GM21717 (cell line): ENCODE results near the gene TRAF6.

Source experiments
- ATAC-seq: cut with Tn5 transposase; IDR thresholded peaks from one replicate; pipeline ENCODE4 v1.9.1; 2021; ENCODE audit warnings: mild to moderate bottlenecking, moderate library complexity; ENCODE audit not compliant: unreplicated experiment

The TRAF6 gene

GRCh38 chr11:36459046-36459445 lies 51.0 kb downstream of the TRAF6 start:
- ATAC-seq = no peak

- no peak for ATAC-seq
Measured at GRCh38 chr11:36458129-36458915, 51.8 kb downstream of the TRAF6 start.

GRCh38 chr11:36456156-36456555 lies 53.9 kb downstream of the TRAF6 start:
- no peak for ATAC-seq

DNA sequence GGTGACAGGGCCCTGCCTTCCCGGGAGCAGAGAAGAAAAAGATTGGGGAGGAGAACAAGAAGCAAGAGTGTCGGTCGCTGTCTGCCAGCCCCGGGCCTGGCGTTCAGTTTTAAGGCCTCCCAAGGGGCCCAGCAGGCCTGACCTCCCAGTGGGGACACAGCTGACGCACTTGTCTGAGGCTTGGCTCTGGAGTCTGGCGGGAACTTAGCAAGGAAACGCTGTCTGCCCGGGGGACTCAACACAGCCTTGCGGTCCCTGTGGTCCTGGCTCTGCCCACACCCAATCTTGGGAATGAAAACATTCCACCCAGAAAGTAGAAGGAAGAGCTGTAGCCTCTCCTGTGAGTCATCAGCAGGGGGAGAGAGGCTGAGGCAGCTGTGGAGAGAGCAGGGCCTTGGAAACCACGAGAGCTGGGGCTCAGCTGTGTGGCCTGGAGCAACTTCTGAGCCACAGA lies 54.4 kb downstream of the TRAF6 start:
- no peak for ATAC-seq

DNA sequence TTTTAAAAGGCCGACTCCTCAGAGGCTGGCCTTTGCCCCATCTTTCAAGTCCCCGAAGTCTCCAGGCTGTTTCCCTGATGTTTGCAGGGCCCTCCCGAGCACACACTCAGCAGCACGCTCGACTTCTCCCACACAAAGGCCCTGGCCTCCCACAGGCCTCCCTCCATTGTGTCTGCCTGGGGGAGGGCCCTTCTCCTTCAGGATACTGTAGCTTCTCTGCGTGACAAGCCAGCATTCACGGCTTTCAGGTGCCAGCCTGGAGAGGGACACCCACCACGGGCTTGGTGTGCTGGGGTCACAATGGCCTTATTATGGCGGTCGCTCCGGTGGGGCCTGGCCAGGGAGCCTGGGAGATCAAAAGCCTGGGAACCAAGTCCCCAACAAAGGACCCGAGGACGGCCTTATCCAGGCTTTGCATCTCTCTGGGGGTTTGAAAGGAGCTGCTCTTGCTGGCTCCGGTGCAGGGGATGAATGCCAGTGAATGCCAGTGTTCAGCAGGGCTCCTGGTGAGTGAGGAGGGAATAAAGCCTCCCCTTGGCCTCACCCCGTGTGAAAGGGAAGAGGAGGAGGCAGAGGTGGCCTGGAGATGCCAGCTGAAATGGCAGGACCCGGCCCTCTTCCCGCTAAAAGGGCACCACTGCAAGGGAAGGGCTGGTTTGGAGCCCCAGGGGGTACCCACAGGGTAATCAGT lies 55.0 kb downstream of the TRAF6 start:
- ATAC-seq = no peak

DNA sequence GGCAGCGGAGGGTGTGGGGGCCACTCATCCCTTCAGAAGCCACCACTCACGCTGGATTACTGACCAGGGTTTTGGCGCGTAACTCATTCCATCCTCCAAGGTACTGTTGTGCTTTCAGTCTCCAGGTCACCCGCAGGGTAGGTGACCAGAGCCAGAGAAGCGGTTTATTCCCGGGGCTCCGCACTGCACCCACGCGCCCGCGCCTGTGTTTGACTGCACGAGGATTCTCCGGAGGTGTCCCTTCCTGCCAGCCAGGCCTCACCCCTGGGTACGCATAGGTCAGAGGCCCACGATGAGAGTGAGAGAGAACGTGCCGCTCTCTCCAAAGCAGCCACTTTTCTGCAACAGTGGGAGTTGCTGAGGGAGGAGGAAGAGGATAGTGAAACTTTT lies 55.5 kb downstream of the TRAF6 start:
- ATAC-seq = no peak

- ATAC-seq = no peak
Measured at GRCh38 chr11:36453678-36454077, 56.4 kb downstream of the TRAF6 start.

GRCh38 chr11:36452961-36453360 lies 57.1 kb downstream of the TRAF6 start:
- ATAC-seq = no peak

DNA sequence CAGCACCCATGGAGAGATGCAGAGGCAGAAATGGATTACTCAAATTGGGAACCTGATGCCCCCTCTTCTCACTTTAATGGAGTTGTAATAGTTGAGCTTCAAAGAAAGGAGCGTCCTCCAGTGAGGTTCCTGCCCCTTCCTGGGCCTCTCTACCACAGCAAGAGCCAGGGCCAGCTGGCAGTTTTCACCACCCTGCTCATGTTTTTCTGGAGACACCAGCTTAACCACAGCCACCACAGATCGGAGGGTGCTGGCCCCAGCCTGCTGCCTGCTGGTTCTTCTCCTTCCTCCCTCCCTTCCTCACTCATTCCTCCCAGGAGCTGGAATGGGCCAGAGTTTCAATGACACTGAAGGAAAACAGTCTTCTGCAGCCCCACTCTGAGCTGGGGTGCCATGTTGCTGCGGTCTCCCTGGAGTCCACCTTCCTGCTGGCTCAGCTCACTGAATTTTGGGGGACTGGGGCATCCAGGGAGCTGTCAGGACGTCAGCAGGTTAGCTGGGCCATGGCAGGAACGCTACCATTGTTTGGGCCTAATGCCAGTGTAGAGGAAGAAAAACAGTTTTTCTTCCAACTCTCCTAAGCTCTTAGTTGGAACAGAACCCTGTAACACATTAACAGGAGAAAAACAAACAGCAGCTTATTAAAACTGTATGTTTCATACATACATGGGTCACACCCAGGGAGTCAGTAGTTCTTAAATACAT lies 57.7 kb downstream of the TRAF6 start:
- ATAC-seq = no peak

- ATAC-seq = no peak
Measured at GRCh38 chr11:36451681-36452080, 58.4 kb downstream of the TRAF6 start.

DNA sequence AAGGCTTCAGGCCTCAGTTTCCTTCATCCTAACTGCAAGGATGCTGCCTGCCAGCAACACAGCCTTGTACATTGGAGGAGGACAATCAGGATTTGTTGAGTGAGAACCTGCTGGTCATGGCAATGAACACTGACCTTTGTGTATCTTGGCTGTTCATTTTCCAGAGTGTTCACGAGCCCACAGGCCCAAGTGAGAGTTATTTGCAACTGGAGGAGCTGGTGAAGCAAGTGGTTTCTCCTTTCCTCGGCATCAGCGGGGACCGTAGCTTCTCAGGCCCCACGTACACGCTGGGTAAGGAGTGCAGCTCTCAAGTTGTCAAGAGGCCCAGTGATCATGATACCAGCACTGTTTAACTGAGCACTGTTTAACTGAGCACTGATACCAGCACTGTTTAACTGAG lies 59.0 kb downstream of the TRAF6 start:
- no peak for ATAC-seq

DNA sequence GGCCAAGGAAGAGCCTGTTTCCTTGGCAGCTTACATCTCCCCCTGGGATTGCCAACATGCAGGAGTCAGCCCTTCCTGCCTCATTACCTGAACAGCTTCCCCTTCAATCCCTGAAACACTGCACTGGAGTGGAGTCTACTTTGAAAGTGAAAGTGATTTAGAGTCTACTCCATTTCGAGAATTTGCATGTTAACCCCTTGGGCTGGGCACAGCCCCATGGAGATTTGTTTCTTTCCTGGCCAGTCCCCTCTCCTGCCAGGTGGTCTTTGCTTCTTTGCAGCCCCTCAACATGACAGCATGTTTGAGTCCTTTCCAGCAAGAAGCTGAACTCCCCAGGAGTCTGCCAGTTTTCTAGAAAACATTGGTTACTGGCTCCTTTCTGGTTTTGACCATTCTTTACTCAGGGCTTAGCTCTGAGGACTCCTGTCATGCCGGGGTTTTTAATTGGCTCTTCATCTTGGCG lies 59.9 kb downstream of the TRAF6 start:
- ATAC-seq = peak; percentile 75

- peak; percentile 18 for ATAC-seq
Measured at GRCh38 chr11:36449561-36450096, 60.4 kb downstream of the TRAF6 start.

DNA sequence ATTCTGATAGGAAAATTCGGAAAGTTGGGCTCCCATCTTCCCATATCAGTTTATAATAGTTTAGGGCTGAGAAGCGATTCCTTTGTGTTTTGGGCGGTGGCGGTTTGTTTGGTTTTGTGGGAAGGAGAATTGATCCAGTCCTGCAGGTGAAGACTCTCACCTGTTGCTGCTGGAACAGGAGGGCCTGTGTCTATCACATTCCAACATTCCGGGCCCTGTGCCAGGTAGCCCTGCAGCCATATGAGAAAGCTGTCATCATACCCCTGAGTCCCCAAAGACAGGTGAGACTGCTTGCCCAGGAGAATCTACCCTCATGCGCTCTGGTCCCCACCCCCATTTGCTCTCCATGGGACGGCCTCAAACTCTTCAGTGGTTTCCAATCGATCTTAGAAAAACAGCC lies 62.1 kb downstream of the TRAF6 start:
- ATAC-seq = no peak

DNA sequence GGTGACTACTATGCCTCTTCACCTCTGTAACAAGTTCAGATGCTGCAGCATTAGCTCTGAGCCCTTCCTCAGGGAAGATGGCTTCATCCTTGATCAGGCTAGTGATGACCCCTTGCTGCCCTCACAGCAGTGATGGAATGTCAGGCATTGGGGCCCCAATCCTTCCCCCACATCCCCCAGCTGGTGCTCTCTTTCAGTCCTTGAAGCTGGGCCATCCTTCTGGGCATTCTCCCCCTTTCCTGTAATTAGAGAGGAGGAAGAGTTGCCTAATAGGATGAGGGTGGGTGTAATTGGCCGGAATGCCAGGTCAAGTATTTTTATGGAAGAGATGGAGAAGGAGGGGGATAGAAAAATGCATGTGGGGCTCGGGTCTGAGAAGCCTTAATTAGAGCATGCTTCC lies 62.6 kb downstream of the TRAF6 start:
- no peak for ATAC-seq

DNA sequence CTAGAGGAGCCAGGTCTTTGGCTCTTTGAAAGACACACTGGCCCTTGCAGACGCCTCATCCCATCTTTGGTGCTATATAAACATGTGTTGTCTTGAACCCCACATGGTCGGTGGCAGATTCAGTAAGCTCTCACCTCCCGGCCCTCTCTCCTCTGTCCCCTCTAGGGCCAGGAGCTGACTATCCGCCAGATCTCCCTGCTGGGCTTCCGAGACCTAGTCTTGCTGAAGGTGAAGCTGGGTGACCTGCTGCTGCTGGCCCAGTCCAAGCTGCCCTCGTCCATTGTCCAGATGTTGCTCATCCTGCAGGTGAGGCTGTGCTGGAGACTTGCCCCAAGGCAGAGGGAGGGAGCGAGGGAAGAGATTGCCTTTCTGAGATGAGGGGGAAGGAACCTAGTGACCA lies 63.9 kb downstream of the TRAF6 start:
- ATAC-seq = no peak

DNA sequence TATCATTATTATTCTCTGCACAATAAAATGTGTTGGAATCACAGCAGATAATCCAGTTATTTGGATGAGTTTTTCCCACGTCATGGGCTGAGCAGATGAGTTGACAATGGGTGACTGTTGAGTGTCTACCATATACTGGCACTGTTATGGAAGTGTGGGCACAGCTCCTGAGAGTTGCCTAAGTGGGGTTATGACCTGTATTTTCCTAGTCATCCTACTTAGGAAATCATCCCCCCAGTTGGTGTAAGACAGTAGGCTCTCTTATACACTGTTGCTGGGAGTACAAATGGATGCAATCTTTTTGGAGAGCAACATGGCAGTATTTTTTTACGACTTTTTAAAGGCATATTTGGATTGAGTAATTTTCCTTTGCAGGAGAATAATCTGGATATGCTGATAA lies 66.4 kb downstream of the TRAF6 start:
- ATAC-seq = no peak

DNA sequence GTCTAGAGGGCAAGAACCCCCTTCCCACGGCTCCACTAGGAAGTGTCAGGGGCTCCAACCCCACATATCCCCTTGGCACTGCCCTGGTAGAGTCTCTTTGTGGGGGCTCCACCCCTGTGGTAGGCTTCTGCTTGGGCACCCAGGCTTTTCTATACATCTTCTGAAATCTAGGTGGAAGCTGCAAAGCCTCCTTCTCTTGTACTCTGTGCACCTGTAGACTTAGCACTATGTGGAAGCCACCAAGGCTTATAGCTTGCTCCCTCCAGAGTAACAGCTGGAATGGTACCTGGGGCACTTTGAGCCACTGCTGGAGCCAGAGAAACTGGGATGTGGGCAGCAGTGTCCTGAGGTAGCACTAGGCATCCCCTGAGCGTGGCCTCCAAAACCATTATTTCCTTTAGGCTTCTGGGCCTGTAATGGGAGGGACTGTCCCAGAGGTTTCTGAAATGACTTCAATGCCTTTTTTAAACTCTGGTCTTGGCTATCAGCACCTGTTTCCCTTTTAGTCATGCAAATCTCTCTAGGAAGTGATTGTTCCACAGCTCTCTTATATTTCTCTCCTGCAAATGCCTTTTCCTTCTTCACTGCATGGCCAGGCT lies 68.4 kb downstream of the TRAF6 start:
- ATAC-seq = peak; percentile 97

DNA sequence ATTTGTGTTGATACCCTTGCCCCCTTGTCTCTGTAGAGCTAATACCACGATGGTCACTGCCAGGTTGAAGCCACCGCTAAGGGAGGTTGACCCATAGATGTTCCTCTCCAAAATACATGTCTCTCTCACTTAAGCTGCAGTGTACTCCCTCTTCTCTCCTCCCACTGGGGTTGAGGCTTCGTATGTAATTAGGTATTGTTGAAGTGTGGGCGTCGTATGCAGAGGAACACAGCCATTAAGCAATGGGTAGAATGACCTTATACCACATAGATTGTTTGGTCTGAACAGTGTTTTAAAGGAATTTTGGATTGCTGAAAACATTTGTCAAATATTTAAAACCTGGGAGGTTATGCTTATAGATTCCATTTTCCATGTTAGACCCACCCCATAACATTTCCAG lies 71.9 kb downstream of the TRAF6 start:
- no peak for ATAC-seq

DNA sequence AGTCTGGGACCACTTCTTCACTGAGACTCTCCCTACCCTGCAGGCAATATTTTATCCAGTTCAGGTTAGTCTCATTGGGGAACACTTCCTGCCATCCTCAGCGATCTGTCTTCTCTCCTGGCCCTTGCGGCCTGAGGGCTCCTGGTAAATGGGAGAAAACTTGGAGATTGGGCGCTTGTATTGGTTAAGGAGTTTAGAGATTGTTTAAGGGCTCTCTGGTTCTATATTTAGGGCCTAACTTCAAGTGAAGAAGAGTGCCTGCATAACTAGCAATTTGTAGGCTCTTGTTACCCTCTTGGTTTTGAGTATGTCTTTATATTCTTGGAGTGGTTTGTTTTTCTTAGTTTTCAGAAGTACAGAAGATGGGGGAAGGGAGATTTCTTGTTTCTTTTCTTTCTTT lies 72.7 kb downstream of the TRAF6 start:
- no peak for ATAC-seq
